ENCODE measurements around the gene MBLAC1. TPM values are rescaled to one million over a fixed set of nuclear protein-coding genes. Genes with fewer than 3 reads are reported as not detected.

The MBLAC1 gene
- total RNA-seq, 2 experiments from 2014 or later: 5.6 to 7.5 TPM

DNA sequence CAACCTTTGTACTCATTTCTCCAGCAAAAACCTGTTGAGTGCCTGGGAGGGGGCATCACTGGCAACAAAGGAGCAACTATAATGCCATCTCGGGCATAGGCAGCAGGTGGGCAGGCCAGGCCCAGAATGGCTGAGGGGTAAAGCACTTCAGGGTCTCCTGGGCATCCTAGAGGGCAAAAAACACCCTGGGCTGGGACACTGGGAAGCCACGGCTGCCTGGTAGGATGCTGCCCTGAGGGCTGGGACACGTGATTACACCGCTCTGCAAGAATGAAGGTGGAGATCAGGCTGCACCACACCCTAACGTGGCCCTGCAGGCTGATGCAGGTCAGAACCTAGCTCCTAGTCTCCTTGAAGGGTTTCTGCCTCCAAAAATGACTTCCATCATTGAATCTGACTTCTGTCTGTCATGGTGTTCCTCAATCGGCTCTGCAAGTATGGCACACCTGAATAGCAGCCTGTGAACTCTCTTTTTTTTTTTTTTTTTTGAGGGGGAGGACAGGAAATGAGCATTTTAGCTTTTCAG, 36.3 kb downstream of the MBLAC1 start:
- no peaks in the 10 kb centered on the region for H3K36me3 Mint-ChIP-seq
- ATAC-seq (no peak), DNase-seq (no peak)
- H3K27me3 Mint-ChIP-seq: peaks cover 20% of the 10 kb centered on the region
- H3K9me3 Mint-ChIP-seq (ENCODE audit: low read depth): no peaks in the 10 kb centered on the region
- H3K27ac Mint-ChIP-seq: peak overlapping the region; percentile 72
- H3K4me3 Mint-ChIP-seq: no peak overlapping the region
- H3K4me1 Mint-ChIP-seq: peaks cover 49% of the 10 kb centered on the region
- CTCF ChIA-PET: interaction anchor here (0.7 to 9.7 kb wide), 4 partner anchors 14 to 79 kb away, joined by 3 to 61 read pairs (median 4); partner anchors contain the start of genes GPC2 and STAG3

DNA sequence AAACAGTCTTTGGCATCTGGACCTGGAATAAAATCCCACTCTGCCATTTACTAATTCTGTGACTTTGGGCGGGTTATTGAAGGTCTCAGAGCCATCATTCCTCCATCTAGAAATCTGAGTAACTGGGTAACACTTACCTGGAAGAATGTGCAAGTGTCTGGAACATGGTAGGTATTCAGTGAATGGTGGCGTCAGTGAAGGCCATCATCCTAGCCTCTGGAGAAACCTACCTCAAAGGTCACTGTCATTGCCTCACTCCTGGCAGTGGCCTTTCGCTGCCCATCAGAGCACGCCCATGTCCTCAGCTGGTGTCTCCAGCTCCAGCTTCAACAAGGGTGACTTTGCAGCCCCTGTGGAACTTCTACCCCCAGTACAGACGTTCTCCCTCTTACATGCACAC, 37.1 kb downstream of the MBLAC1 start:
- no peaks in the 10 kb centered on the region for H3K9me3 Mint-ChIP-seq (ENCODE audit: low read depth)
- H3K4me1 Mint-ChIP-seq: peaks cover 56% of the 10 kb centered on the region
- no peak overlapping the region for H3K27ac Mint-ChIP-seq
- DNase-seq (no peak), ATAC-seq (no peak)
- no peaks in the 10 kb centered on the region for H3K36me3 Mint-ChIP-seq
- no peak overlapping the region for H3K4me3 Mint-ChIP-seq
- CTCF ChIA-PET: interaction anchor here (0.7 to 9.7 kb wide), 4 partner anchors 14 to 79 kb away, joined by 3 to 61 read pairs (median 4); partner anchors contain the start of genes GPC2 and STAG3
- H3K27me3 Mint-ChIP-seq: peaks cover 28% of the 10 kb centered on the region

- H3K27ac Mint-ChIP-seq: peak overlapping the region; percentile 48
- no peaks in the 10 kb centered on the region for H3K9me3 Mint-ChIP-seq (ENCODE audit: low read depth)
- H3K4me1 Mint-ChIP-seq: peaks cover 70% of the 10 kb centered on the region
- DNase-seq: peak; percentile 61
- H3K36me3 Mint-ChIP-seq: no peaks in the 10 kb centered on the region
- CTCF ChIA-PET: interaction anchor here (0.9 to 2.8 kb wide), 6 partner anchors 11 to 52 kb away, joined by 3 to 11 read pairs (median 4); partner anchors contain the start of genes GPC2 and LAMTOR4
- peak overlapping the region; percentile 3 for H3K4me3 Mint-ChIP-seq
- peak; percentile 50 for ATAC-seq
- H3K27me3 Mint-ChIP-seq: peaks cover 40% of the 10 kb centered on the region
Observed at GRCh38 chr7:100166317-100166940, 39.7 kb downstream of the MBLAC1 start.

DNA sequence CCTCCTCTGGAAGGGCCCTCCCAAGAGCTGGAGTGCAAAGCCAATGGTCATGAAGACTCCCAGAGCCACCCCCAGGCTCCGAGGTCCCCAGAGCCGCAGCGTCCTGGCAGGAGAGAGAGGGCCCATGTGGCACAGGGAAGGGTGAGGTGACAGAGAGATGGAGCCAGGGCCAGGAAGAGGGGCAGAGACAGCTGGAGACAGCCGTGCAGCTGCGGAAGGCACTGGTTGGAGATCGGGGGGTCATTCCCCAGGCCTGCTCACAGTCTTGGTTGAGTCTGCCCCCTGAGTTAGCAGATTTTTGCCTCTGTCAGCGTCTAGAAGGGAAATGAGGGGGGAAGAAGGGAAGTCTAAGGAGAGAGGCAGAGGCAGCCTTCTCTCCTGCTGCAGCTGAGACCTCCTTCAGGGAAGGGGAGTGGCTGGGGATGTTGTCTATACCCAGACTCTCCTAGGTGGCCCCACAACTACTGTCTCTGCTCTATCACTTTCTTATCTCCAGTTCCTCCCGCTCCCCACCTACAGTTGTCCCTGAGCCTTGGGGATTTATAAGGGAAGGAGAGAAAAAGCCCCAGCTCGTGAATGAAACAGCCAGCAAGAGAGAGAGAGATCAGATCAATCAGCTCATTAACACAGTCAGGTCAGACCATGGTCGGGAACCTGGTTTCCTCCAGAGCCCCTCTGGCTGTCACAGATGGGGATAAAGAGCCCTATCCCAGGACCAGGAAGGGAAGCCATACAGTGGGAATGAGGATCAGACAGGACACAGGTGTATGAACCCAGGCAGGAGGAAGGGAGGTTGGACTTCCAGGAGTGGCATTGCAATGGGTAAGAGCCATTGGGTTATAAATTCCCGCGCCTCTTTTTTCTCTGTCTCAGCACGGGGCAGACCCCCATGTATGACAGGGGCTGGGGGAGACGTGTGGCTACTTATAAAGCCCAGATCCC, 40.5 kb downstream of the MBLAC1 start:
- H3K4me3 Mint-ChIP-seq: peak overlapping the region; percentile 57
- ATAC-seq (no peak), DNase-seq (no peak)
- no peaks in the 10 kb centered on the region for H3K36me3 Mint-ChIP-seq
- CTCF ChIA-PET: interaction anchor here (0.9 to 2.8 kb wide), 8 partner anchors 9 to 51 kb away, joined by 3 to 11 read pairs (median 4); partner anchors contain the start of genes GPC2, LAMTOR4 and TRAPPC14
- H3K4me1 Mint-ChIP-seq: peaks cover 72% of the 10 kb centered on the region
- no peak overlapping the region for H3K27ac Mint-ChIP-seq
- H3K9me3 Mint-ChIP-seq (ENCODE audit: low read depth): no peaks in the 10 kb centered on the region
- peaks cover 43% of the 10 kb centered on the region for H3K27me3 Mint-ChIP-seq

- no peak for DNase-seq
- H3K27ac Mint-ChIP-seq: peak overlapping the region; percentile 16
- no peak for ATAC-seq
- CTCF ChIA-PET: interaction anchor here (0.9 to 2.8 kb wide), 7 partner anchors 10 to 50 kb away, joined by 3 to 11 read pairs (median 4); partner anchors contain the start of genes GPC2, LAMTOR4, STAG3 and TRAPPC14
- H3K27me3 Mint-ChIP-seq: peaks cover 43% of the 10 kb centered on the region
- peaks cover 69% of the 10 kb centered on the region for H3K4me1 Mint-ChIP-seq
- no peaks in the 10 kb centered on the region for H3K9me3 Mint-ChIP-seq (ENCODE audit: low read depth)
- peak overlapping the region; percentile 57 for H3K4me3 Mint-ChIP-seq
- no peaks in the 10 kb centered on the region for H3K36me3 Mint-ChIP-seq
Observed at GRCh38 chr7:100167912-100168323, 41.2 kb downstream of the MBLAC1 start.

- CTCF ChIA-PET: interaction anchor here (1.2 kb wide), 1 partner anchor 21 kb away, joined by 4 read pairs; the partner anchor contains the start of gene LAMTOR4
- DNase-seq: no peak
- peaks cover 55% of the 10 kb centered on the region for H3K4me1 Mint-ChIP-seq
- H3K27me3 Mint-ChIP-seq: peaks cover 52% of the 10 kb centered on the region
- no peak for ATAC-seq
- H3K27ac Mint-ChIP-seq: no peak overlapping the region
- H3K9me3 Mint-ChIP-seq (ENCODE audit: low read depth): no peaks in the 10 kb centered on the region
- H3K36me3 Mint-ChIP-seq: no peaks in the 10 kb centered on the region
- no peak overlapping the region for H3K4me3 Mint-ChIP-seq
Observed at GRCh38 chr7:100169147-100169850, 42.5 kb downstream of the MBLAC1 start.

DNA sequence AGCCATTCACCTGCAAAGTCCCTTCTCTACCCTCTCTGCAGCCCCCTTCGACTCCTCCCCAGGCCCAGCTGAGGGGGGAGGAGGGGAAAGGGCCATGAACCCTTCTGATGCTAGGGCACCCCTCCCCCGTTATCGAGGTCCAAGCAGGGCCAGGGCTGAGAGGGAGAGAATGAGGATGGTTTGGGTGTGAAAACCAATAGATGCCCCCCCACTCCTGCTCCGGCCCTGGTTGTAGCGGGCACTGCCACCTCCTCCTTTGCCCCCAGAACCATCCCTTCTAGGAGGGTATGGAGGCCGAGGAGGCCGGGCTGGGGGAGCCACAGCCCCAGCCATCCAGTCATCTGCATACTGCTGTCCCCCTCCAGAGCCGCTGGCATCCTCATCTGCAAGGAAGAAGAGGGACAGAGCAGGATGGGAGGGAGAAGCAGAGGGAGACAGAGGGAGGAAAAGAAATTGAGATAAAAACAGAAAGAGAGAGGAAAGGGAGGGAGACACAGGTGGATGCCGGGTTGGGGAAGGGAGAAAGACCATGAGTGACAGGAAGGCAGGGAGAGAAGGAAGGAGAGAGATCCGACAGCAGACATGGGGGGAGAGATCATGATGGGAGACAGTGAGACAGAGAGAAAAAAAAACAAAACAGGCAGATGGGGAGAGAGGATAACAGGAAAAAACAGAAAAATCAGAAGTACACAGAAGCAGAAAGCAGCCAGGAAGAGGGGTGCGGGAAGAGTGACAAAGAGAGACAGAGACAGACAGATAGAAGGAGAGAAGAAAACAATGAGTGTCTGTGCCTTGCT, 43.5 kb downstream of the MBLAC1 start:
- Mint-ChIP-seq H3K4me3 (peak overlapping the region; percentile 18), H3K27me3 (peaks cover 59% of the 10 kb centered on the region), H3K36me3 (no peaks in the 10 kb centered on the region), H3K9me3 (ENCODE audit: low read depth) (no peaks in the 10 kb centered on the region), H3K27ac (no peak overlapping the region), H3K4me1 (peaks cover 53% of the 10 kb centered on the region)
- CTCF ChIA-PET: interaction anchor here (0.6 kb wide), 1 partner anchor 39 kb away, joined by 3 read pairs; no protein-coding TSS in a partner anchor
- DNase-seq (no peak), ATAC-seq (no peak)

DNA sequence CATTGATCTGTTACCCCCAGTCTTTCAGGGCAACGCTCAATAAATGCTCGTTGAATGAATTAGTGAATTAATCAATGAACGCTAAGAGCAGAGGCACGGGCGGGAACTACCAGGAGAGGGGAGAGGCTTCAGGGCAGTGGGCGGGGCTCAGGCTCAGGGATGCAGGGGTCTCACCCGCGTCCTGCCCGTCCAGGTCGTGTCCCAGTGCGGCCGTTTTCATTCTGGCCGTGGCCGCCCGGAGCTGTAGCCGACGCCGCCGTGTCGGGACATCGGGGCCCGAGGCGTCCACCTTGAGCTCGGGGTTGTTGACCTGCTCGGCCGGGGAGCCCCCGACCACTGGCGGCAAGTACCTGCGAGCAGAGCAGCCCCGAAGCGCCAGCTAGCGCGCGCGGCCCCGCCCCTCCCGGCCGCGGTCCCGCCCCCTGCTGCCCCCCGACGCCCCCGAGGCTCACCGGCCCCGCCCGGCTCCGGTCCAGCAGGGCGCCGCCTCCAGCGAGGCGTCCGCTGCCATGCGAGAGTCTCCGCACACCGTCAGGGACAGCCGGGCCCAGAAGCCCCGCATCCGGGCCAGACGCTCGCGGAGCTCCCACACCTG, 44.4 kb downstream of the MBLAC1 start:
- Mint-ChIP-seq H3K27ac (no peak overlapping the region), H3K36me3 (no peaks in the 10 kb centered on the region), H3K4me3 (peak overlapping the region; percentile 18), H3K4me1 (peaks cover 49% of the 10 kb centered on the region), H3K27me3 (peaks cover 61% of the 10 kb centered on the region), H3K9me3 (ENCODE audit: low read depth) (no peaks in the 10 kb centered on the region)
- ATAC-seq (peak; percentile 82), DNase-seq (peak; percentile 61)
- CTCF ChIA-PET: interaction anchor here (0.6 to 1.2 kb wide), 4 partner anchors 11 to 40 kb away, joined by 3 to 6 read pairs (median 3); partner anchors contain the start of gene LAMTOR4

DNA sequence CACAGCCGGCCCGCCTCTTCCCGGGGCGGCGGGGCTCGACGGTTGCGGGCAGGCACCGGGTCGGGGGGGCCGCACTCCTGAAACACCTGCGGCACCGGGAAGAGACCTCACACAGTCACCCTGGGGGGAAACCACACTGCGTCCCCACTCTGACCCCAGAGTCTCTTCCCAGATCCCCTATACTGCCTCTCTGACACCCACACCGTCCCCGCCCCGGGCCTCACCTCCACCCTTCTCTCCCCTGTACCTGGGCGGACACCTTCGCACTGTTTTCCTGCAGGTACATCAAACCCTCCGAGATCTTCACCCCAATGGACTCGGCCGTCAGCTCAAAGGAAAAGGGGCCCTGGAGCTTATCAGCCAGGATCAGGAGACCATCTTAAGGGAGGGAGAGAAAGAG, 45.1 kb downstream of the MBLAC1 start:
- Mint-ChIP-seq H3K4me3 (peak overlapping the region; percentile 34), H3K36me3 (no peaks in the 10 kb centered on the region), H3K4me1 (peaks cover 48% of the 10 kb centered on the region), H3K9me3 (ENCODE audit: low read depth) (no peaks in the 10 kb centered on the region), H3K27me3 (peaks cover 61% of the 10 kb centered on the region), H3K27ac (no peak overlapping the region)
- CTCF ChIA-PET: interaction anchor here (1.0 to 1.2 kb wide), 3 partner anchors 11 to 23 kb away, joined by 3 to 6 read pairs (median 3); partner anchors contain the start of gene LAMTOR4
- ATAC-seq (peak; percentile 14), DNase-seq (no peak)

DNA sequence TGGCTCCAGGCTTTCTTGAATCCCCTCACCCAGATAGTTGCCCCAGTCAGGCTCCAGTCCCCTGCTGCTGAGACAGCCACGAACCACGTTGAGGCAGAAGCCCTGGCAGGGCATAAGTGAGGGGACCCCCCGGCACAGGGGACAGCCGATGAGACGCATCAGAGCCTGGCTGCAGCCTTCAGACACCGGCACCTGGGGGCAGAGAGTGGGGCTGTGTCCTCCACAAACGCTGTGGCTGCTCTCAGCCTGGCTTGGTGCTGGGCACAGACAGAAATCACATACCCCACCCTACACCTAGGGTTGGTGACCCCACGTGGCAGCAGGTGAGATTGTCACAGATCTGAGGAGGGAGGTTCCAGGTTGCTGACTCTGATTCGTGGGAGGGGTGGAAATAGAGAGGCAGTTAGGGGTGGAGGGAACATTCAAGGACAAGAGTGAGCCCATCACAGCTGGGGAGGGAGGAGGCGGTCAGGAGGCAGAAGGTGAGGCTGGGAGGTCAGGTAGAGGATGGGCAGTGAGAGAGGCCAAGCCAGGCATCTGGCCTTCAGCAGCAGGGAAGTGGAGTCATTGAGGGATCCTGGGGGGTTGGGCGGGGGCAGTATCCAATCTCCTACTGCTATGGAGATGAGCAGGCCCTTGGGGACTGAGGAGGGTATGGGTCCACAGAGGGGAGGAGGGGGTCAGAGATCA, 47.2 kb downstream of the MBLAC1 start:
- Mint-ChIP-seq H3K4me3 (no peak overlapping the region), H3K4me1 (peaks cover 32% of the 10 kb centered on the region), H3K27ac (no peak overlapping the region), H3K27me3 (peaks cover 41% of the 10 kb centered on the region), H3K36me3 (no peaks in the 10 kb centered on the region), H3K9me3 (ENCODE audit: low read depth) (no peaks in the 10 kb centered on the region)
- no peak for DNase-seq
- no peak for ATAC-seq
- CTCF ChIA-PET: no interaction called here

GRCh38 chr7:100174582-100174981, 47.8 kb downstream of the MBLAC1 start:
- H3K9me3 Mint-ChIP-seq (ENCODE audit: low read depth): no peaks in the 10 kb centered on the region
- H3K4me1 Mint-ChIP-seq: peaks cover 26% of the 10 kb centered on the region
- CTCF ChIA-PET: no interaction called here
- no peaks in the 10 kb centered on the region for H3K36me3 Mint-ChIP-seq
- H3K27ac Mint-ChIP-seq: no peak overlapping the region
- H3K4me3 Mint-ChIP-seq: no peak overlapping the region
- H3K27me3 Mint-ChIP-seq: peaks cover 40% of the 10 kb centered on the region
- ATAC-seq (no peak), DNase-seq (no peak)

Data from activated CD8-positive, alpha-beta memory T cell treated with anti-CD3 and anti-CD28 coated beads, Interleukin-2, amount 10 ng/mL, durations not matched to agents 7 days and 5 days (primary cell).